ENCODE data around the gene FAM228B.
A peak's percentile ranks its signal among the peaks of the same experiment; 100 is the strongest.
"Not testable (repeated sequence)": the region's sequence is repeated elsewhere in the genome, so short reads cannot be mapped to it uniquely, and the experiment has no call there.

The FAM228B gene

GRCh38 chr2:24102677-24103076 is 20.6 kb upstream of the FAM228B start:
- DNase-seq (ENCODE audit: low read depth in 2 of 2, low spot score in 1 of 2), result no peak

- no peak for DNase-seq (ENCODE audit: low read depth in 2 of 2, low spot score in 1 of 2)
Measured at GRCh38 chr2:24104110-24104650, 19.1 kb upstream of the FAM228B start.

GRCh38 chr2:24104906-24105305 is 18.4 kb upstream of the FAM228B start:
- DNase-seq (ENCODE audit: low read depth in 2 of 2, low spot score in 1 of 2), result no peak

- DNase-seq (ENCODE audit: low read depth in 2 of 2, low spot score in 1 of 2), result no peak
Measured at GRCh38 chr2:24105816-24106215, 17.5 kb upstream of the FAM228B start.

GRCh38 chr2:24106786-24107185 is 16.5 kb upstream of the FAM228B start:
- no peak for DNase-seq (ENCODE audit: low read depth in 2 of 2, low spot score in 1 of 2)

DNA sequence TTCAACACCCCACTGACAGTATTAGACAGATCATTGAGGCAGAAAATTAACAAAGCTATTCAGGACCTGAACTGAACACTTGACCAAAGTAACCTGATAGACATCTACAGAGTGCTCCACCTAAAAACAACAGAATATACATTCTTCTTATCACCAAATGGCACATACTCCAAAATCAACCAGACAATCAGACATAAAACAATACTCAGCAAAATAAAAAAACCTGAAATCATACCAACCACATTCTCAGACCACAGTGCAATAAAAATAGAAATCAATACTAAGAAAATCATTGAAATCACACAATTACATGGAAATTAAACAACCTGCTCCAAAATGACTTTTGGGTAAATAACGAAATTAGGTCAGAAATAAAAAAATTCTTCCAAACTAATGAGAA is 15.9 kb upstream of the FAM228B start:
- no peak for DNase-seq (ENCODE audit: low read depth in 2 of 2, low spot score in 1 of 2)

GRCh38 chr2:24109431-24109830 is 13.8 kb upstream of the FAM228B start:
- DNase-seq (ENCODE audit: low read depth in 2 of 2, low spot score in 1 of 2), result not testable (repeated sequence)

DNA sequence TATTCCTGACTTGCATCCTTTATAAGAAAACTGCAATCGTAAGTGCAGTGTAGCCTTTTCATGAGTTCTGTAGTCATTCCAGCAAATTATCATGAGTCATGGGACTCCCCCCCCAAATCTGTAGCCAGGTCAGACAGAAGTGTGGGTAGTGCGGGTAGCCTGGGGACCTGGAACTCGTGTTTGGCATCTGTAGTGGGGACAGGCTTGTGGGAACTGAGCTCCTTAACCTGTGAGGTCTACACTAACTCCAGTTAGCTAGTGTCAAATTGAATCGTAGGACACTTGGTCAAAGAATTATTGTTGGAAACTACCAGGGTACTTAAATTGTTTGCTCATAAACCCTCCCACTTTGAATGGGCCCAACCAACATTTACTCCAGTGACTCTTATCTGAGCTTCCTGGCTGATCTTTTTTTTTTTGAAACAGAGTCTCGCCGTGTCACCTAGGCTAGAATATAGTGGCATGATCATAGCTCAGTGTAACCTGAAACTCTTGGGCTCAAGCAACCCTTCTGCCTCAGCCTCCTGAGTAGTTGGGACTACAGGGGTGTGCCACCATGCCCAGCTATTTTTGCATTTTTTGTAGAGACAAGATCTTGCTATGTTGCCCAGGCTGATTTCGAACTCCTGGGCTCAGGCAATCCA is 12.5 kb upstream of the FAM228B start:
- no peak for DNase-seq (ENCODE audit: low read depth in 2 of 2, low spot score in 1 of 2)

- no peak for DNase-seq (ENCODE audit: low read depth in 2 of 2, low spot score in 1 of 2)
Measured at GRCh38 chr2:24111407-24111901, 11.8 kb upstream of the FAM228B start.

DNA sequence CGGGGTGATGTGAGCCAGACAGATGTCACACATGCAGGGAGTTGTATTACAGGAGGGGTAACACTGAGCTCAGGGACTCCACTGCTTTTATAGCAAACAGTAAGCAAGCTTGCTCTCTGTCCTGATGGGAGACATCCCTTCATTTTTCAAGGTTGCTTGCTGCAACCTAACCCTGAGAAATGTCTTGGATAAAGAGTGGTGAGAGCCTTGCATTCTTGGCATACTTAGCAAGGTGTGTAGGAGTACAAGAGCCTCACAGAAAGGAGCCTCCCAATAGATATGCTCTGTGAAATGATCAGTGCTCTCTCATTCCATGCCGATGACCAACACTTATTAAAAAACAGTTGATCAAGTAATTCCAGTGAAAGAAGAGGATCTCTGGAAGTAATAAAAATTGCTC is 8.2 kb upstream of the FAM228B start:
- no peak for DNase-seq (ENCODE audit: low read depth in 2 of 2, low spot score in 1 of 2)

- DNase-seq (ENCODE audit: low read depth in 2 of 2, low spot score in 1 of 2), result no peak
Measured at GRCh38 chr2:24117902-24118301, 5.4 kb upstream of the FAM228B start.

DNA sequence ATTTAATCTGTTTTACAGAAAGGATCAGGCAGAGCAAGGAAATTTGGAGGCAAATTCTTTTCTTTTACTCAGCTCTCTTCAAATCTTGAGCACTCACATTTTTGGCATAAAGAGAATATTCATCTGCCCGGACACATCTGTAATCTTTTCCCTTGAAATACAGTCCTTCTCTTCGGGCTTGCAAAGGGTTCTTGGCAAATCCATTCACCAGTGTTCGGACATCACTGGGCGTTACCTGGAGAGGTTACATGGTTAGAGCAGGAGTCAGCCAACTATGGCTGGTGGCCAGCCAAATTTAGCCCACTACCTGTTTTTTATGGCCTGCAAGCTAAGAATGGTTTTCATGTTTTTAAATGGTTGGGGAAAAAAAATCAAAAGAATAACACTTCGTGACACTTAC is 2.2 kb upstream of the FAM228B start:
- no peak for DNase-seq (ENCODE audit: low read depth in 2 of 2, low spot score in 1 of 2)

DNA sequence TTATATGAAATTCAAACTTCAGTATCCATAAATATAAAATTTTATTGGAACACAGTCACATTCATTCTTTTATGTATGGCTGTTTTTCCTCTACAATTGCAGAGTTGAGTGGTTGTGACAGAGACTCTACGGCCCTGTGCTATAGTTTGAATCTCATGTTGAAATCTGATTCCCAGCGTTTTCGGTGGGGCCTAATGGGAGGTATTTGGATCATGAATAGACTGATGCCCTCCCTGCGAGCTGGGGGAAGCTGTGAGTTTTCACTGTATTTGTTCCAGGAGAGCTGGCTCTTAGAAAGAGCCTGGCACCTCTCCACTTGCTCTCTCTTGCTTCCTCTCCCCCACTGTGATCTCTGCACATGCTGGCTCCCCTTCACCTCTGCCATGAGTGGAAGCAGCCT is 1.8 kb upstream of the FAM228B start:
- no peak for DNase-seq (ENCODE audit: low read depth in 2 of 2, low spot score in 1 of 2)

- peak in 1 of 2 donors; percentile 2 for DNase-seq (ENCODE audit: low read depth in 2 of 2, low spot score in 1 of 2)
Measured at GRCh38 chr2:24122366-24123194, 689 bp upstream of the FAM228B start.

GRCh38 chr2:24123922-24124580 is 782 bp downstream of the FAM228B start:
- no peak for DNase-seq (ENCODE audit: low read depth in 2 of 2, low spot score in 1 of 2)

DNA sequence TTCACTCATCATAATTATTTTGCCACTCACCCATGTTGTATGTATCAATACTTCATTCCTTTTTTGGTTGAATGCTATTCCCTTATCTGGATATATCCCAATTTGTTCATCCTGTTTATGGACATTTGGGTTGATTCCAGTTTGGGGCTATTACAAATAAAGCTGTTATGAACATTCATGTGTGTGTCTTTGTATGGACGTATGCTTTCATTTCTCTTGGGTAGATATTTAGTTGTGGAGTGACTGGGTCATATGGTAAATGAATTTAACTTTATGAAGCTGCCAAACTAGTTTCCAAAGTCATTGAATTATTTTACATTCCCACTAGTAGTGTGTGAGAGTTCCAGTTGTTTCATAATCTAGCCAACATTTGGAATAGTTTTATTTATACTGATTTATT is 2.7 kb downstream of the FAM228B start:
- no peak for DNase-seq (ENCODE audit: low read depth in 2 of 2, low spot score in 1 of 2)

DNA sequence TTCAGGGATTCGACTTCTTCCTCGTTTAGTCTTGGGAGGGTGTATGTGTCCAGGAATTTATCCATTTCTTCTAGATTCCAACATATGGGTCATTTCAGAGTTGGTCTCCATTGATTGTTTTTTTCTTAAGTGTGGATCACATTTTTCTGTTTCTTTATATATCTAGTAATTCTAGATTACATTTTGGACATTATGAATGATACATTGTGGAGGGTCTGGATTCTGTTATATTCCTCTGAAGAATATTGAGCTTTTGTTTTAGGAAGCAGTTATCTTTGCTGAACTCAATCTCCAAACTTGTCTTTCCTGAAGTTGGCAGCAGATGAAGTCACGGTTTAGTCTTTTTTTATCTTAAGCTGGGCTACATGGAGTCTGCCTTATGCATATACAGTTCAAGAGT is 9.3 kb downstream of the FAM228B start:
- DNase-seq (ENCODE audit: low read depth in 2 of 2, low spot score in 1 of 2), result no peak

- DNase-seq (ENCODE audit: low read depth in 2 of 2, low spot score in 1 of 2), result not testable (repeated sequence)
Measured at GRCh38 chr2:24140305-24140704, 17.0 kb downstream of the FAM228B start.

GRCh38 chr2:24147364-24147763 is 24.1 kb downstream of the FAM228B start:
- no peak for DNase-seq (ENCODE audit: low read depth in 2 of 2, low spot score in 1 of 2)

DNA sequence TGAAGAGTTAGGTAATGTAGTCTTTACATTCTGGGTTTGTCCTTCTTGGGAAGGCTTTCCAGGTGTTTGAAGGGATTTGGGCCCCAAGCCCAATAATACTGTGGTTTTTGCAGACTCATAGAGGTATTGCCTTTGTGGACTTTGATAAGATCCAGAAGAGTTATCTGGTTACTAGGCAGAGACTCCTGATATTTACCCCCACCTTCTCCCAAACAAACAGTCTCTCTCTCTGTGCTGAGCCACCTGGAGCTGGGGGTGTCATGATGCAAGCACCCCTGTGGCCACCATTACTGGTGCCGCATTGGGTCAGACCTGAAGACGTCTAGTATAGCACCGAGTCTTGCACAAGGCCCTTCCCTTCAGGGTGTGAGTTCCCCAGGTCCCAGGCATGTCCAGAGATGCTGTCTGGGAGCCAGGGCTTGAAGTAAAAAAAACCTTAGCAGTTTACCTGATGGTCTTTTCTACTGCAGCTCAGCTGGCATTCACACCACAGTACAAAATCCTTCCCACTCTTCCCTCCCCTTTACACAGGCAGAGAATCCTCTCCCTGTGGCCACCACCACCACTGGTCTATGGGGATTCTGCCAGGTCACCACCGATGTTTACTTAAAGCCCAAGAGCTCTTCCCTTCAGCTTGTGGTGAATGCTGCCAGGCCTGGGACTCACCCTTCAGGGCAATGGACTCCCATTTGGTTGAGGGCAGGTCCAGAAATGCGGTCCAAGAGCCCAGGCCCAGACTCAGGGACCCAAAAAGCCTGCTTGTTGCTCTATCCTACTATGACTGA is 29.3 kb downstream of the FAM228B start:
- DNase-seq (ENCODE audit: low read depth in 2 of 2, low spot score in 1 of 2), result no peak

DNA sequence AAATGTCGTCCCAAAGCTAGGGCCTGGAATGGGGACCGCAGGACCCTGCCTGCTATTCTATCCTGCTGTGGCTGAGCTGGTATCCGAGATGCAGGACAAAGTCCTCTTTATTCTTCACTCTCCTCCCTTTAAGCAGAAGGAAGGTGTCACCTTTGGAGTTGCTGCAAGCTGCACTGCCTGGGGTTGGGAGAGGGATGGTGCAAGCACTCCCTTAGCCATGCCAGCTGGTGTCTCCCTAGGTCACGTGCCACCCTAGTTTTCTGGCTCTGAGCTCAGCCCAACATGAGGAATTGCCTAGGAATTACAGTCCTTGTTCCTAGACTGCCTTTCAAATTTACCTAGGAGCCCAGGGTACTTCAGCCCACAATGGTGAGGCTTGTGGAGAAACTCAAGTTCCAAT is 30.2 kb downstream of the FAM228B start:
- DNase-seq (ENCODE audit: low read depth in 2 of 2, low spot score in 1 of 2), result no peak

Measured in stimulated activated CD8-positive, alpha-beta memory T cell treated with anti-CD3 and anti-CD28 coated beads, Interleukin-4, amount 100 ng/mL, for 1 hour (primary cell).